SK-N-MC (cell line): ENCODE results near the gene COL13A1.

Experiments used
- EZH2 ChIP-seq: fragments of 200-600 bp; sonication (generic); IDR thresholded peaks from one replicate; pipeline ENCODE4 v1.6.1; 2017; ENCODE audit warnings: antibody characterized with exemption
- POLR2AphosphoS5 ChIP-seq: IDR thresholded peaks from 2 replicates; pipeline ENCODE4 v1.6.1; 2012; ENCODE audit warnings: mild to moderate bottlenecking, low read depth, low read length, borderline replicate concordance

DNA sequence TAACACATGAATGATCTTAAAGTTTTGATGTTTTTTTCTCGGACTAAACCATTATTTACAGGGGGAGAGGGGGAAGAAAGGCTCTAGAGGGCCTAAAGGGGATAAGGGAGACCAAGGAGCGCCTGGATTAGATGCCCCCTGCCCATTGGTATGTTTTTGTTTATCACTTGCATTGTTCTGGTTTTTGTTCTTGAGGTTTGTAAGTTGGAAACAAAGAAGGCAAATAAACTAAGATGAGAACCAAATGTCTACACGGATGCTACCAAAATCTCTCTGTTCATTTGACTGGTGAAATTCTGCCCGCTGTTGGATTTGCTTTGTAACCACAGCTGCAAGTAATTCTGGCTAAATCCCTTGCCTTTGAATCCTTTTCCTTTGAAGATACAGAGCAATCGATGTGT is 151.1 kb downstream of the COL13A1 start:
- TF ChIP-seq EZH2 (no peak), POLR2AphosphoS5 (no peak)
